Progenitor cell of endocrine pancreas (in vitro differentiated cells): ENCODE results near the gene PDXK. TPM values are rescaled to one million over a fixed set of nuclear protein-coding genes. Genes with fewer than 3 reads are reported as not detected.

Experiments used
- DNase-seq: peaks from one replicate; pipeline ENCODE4 v3.0.0; 2021; ENCODE audit warnings: low spot score; ENCODE audit not compliant: unreplicated experiment
- H3K27ac Mint-ChIP-seq: 2 replicates; pipeline ENCODE4 v1.8.0; 2021; ENCODE audit warnings: mild to moderate bottlenecking, moderate library complexity, mixed read lengths
- H3K27me3 Mint-ChIP-seq: 2 replicates; pipeline ENCODE4 v1.8.0; 2021; ENCODE audit warnings: mixed read lengths
- H3K36me3 Mint-ChIP-seq: 2 replicates; pipeline ENCODE4 v1.8.0; 2022; ENCODE audit warnings: mixed read lengths; ENCODE audit not compliant: insufficient read depth
- H3K4me1 Mint-ChIP-seq: 2 replicates; pipeline ENCODE4 v1.8.0; 2021; ENCODE audit warnings: low read depth, mixed read lengths
- H3K4me3 Mint-ChIP-seq: 2 replicates; pipeline ENCODE4 v1.8.0; 2021; ENCODE audit warnings: low read depth, mild to moderate bottlenecking, moderate library complexity, mixed read lengths
- H3K9me3 Mint-ChIP-seq: 2 replicates; pipeline ENCODE4 v1.8.0; 2021; ENCODE audit warnings: low read depth, mixed read lengths
- total RNA-seq: library from RNA; stranded (reverse); gene quantifications from 2 replicates; pipeline ENCODE4 v1.2.1, GENCODE V29; 2021
- TF ChIP-seq, protein P1 (sequence below): fragments of 200-600 bp; sonication (generic); IDR thresholded peaks from one replicate; pipeline ENCODE4 v1.5.0; 2021; ENCODE audit warnings: antibody characterized with exemption, mild to moderate bottlenecking; ENCODE audit not compliant: unreplicated experiment

PDXK gene
- total RNA-seq, 1 donor from 2014 or later = 57.6 TPM

DNA sequence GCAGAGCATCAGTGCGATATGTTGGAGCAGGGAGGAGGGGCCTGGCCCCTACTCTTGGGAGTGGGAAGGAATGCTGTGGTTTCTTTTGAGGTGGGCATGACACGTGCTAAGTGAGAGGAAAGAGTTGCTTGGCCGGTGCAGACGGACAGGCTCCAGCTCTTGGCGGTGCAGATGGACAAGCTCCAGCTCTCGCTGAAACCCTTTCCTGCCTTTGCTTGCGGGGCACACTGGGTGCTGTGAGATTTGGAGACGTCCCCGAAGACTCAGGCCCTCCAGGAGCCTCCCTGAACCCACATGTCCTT is 15.9 kb downstream of the PDXK start:
- Mint-ChIP-seq H3K4me3 (no peak overlapping the region), H3K36me3 (peaks cover 3% of the 10 kb centered on the region), H3K4me1 (peaks cover 3% of the 10 kb centered on the region), H3K27ac (no peak overlapping the region), H3K9me3 (no peaks in the 10 kb centered on the region), H3K27me3 (no peaks in the 10 kb centered on the region)
- DNase-seq = no peak
- TF ChIP-seq, protein P1, sequence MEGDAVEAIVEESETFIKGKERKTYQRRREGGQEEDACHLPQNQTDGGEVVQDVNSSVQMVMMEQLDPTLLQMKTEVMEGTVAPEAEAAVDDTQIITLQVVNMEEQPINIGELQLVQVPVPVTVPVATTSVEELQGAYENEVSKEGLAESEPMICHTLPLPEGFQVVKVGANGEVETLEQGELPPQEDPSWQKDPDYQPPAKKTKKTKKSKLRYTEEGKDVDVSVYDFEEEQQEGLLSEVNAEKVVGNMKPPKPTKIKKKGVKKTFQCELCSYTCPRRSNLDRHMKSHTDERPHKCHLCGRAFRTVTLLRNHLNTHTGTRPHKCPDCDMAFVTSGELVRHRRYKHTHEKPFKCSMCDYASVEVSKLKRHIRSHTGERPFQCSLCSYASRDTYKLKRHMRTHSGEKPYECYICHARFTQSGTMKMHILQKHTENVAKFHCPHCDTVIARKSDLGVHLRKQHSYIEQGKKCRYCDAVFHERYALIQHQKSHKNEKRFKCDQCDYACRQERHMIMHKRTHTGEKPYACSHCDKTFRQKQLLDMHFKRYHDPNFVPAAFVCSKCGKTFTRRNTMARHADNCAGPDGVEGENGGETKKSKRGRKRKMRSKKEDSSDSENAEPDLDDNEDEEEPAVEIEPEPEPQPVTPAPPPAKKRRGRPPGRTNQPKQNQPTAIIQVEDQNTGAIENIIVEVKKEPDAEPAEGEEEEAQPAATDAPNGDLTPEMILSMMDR = no peak

GRCh38 chr21:43735236-43736091 is 16.5 kb downstream of the PDXK start:
- no peak for DNase-seq
- H3K9me3 Mint-ChIP-seq = no peaks in the 10 kb centered on the region
- no peaks in the 10 kb centered on the region for H3K27me3 Mint-ChIP-seq
- no peak overlapping the region for H3K4me3 Mint-ChIP-seq
- TF ChIP-seq, protein P1 = no peak
- peaks cover 3% of the 10 kb centered on the region for H3K36me3 Mint-ChIP-seq
- peaks cover 3% of the 10 kb centered on the region for H3K4me1 Mint-ChIP-seq
- no peak overlapping the region for H3K27ac Mint-ChIP-seq

DNA sequence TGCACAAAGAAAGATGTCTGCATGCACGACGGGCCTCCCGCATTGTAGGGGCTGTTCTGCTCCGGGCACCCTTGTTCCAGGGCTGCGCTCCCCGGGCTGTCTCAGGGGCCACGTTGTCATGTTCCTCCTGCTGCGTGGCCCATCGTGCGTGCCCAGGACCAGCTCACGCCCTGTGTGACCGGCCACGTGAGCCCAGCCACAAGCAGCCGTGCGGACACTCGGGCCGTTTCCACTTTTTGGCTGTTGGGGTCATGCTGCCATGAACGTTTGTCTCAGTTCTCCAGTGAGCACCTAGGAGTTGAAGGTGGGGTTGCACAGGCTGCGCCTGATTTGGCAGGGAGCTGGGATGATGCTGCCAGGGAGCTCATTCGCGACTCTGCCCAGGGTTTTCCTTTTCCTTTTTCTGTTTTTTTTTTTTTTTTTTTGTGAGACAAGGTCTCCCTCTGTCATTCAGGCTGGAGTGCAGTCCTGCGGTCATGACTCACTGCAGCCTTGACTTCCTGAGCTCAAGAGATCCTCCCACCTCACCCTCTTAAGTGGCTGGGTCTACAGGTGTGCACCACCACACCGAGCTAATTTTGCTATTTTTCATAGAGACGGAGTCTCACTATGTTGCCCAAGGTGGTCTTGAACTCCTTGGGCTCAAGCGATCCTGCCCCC is 17.4 kb downstream of the PDXK start:
- Mint-ChIP-seq H3K36me3 (peaks cover 3% of the 10 kb centered on the region), H3K9me3 (no peaks in the 10 kb centered on the region), H3K4me1 (peaks cover 8% of the 10 kb centered on the region), H3K27me3 (no peaks in the 10 kb centered on the region), H3K4me3 (no peak overlapping the region), H3K27ac (no peak overlapping the region)
- no peak for DNase-seq
- TF ChIP-seq, protein P1 = no peak

- Mint-ChIP-seq H3K4me3 (no peak overlapping the region), H3K4me1 (peaks cover 8% of the 10 kb centered on the region), H3K27me3 (no peaks in the 10 kb centered on the region), H3K36me3 (peaks cover 3% of the 10 kb centered on the region), H3K9me3 (no peaks in the 10 kb centered on the region), H3K27ac (no peak overlapping the region)
- no peak for DNase-seq
- TF ChIP-seq, protein P1 = no peak
Observed at GRCh38 chr21:43737158-43737950, 18.4 kb downstream of the PDXK start.

DNA sequence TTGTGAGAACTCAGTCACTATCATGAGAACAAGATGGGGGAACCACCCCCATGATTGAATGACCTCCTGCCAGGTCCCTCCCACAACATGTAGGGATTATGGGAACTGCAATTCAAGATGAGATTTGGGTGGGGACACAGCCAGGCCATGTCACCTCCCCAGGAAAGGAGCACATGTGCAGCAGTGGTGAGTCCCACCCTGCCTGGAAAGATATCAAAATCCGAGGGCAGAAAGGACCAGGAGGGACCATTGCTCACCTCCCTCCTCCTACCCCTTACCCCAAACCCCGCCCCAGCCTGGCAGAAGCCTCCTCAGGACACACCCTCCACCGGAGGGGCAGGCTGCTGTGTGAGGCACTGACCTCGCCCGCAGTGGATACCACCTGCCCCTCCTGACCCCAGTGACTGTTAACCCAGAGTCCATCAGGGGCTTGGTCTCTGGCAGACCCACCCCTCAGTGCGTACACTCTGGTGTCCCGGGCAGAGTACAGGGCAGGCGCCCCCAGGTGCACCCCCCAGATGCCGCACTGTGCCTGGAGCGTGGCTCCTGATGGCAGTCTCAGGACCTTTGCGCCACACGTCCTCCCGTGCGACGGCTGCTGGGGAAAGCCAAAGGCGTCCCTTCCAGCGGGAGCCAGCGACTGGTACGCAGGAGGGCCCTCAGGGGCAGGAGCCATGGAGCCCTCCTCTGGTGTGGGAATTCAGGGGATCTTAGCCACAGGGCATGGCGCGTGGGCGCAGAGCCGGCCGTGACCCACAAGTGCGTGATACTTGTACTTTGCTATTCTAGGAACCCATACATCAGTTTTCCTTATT is 20.9 kb downstream of the PDXK start:
- no peak for DNase-seq
- Mint-ChIP-seq H3K36me3 (peaks cover 2% of the 10 kb centered on the region), H3K9me3 (no peaks in the 10 kb centered on the region), H3K27me3 (no peaks in the 10 kb centered on the region), H3K4me1 (peaks cover 8% of the 10 kb centered on the region), H3K27ac (peak overlapping the region; percentile 96), H3K4me3 (no peak overlapping the region)
- TF ChIP-seq, protein P1 = no peak
